Bladder microvascular endothelial cell (primary cell): ENCODE data around the gene RABL6. TPM values are rescaled to one million over a fixed set of nuclear protein-coding genes. Genes with fewer than 3 reads are reported as not detected.

ENCODE experiments used
- total RNA-seq: library from RNA; depleted of rRNA; stranded (reverse); fragments of >200 nt; gene quantifications from 2 replicates; pipeline ENCODE4 v1.2.3, GENCODE V29; 2014

RABL6 gene
- 66.5 and 73.3 TPM in 2 replicates for total RNA-seq

GRCh38 chr9:136807281-136808074, at the start of gene RABL6:
TSS of gene RABL6 (plus strand) at chr9:136807948. CDS start at chr9:136808197, 249 bp downstream.

GRCh38 chr9:136764301-136764891, 43.4 kb upstream of the RABL6 start, which contains the start of gene LCN15:
TSS of gene LCN15 (minus strand) at chr9:136764518. CDS start at chr9:136764488, 30 bp downstream.

GRCh38 chr9:136790640-136791515, 16.9 kb upstream of the RABL6 start, which contains the start of gene TMEM141:
TSS of gene TMEM141 (plus strand) at chr9:136791344. CDS start at chr9:136791371, 27 bp downstream.

GRCh38 chr9:136796238-136796774, 11.4 kb upstream of the RABL6 start, which contains the start of gene CCDC183:
TSS of gene CCDC183 (plus strand) at chr9:136796338. CDS start at chr9:136796398, 60 bp downstream.

GRCh38 chr9:136842380-136842948, 34.7 kb downstream of the RABL6 start, which contains the start of gene AJM1:
TSS of gene AJM1 (plus strand) at chr9:136842478. CDS start at chr9:136844415, 1,937 bp downstream.

GRCh38 chr9:136849038-136849959, 41.6 kb downstream of the RABL6 start, which contains the start of gene PHPT1:
TSS of gene PHPT1 (plus strand) at chr9:136849409. CDS start at chr9:136849431, 22 bp downstream.

GRCh38 chr9:136851941-136852663, 44.4 kb downstream of the RABL6 start, which contains the start of gene MAMDC4:
TSS of gene MAMDC4 (plus strand) at chr9:136852346. CDS start at chr9:136852417, 71 bp downstream.

GRCh38 chr9:136885950-136886578, 78.3 kb downstream of the RABL6 start, which contains the start of gene TRAF2:
TSS of gene TRAF2 (plus strand) at chr9:136886516. CDS start at chr9:136898741, 12,225 bp downstream.

Other genes starting within 250 kb of the RABL6 start
- gene EGFL7, start 145.0 kb upstream of the RABL6 start, total RNA-seq: 374 and 420 TPM in 2 replicates
- 33.7 and 40.7 TPM in 2 replicates for gene AGPAT2, start 120.5 kb upstream of the RABL6 start, total RNA-seq
- 109 and 161 TPM in 2 replicates for gene DIPK1B, start 95.4 kb upstream of the RABL6 start, total RNA-seq
- gene LCN10, start 65.0 kb upstream of the RABL6 start, total RNA-seq: 0.13 TPM in 1 of 2 replicates, not detected in the other
- gene LCN6, start 59.4 kb upstream of the RABL6 start, total RNA-seq: not detected in 2 replicates
- gene LCN8, start 49.7 kb upstream of the RABL6 start, total RNA-seq: not detected in 2 replicates
- gene LCN15, start 43.4 kb upstream of the RABL6 start, total RNA-seq: not detected in 2 replicates
- 50.7 and 53.7 TPM in 2 replicates for gene TMEM141, start 16.6 kb upstream of the RABL6 start, total RNA-seq
- 0.81 and 1.1 TPM in 2 replicates for gene CCDC183, start 11.6 kb upstream of the RABL6 start, total RNA-seq
- gene AJM1, start 34.5 kb downstream of the RABL6 start, total RNA-seq: 0.65 and 1.4 TPM in 2 replicates
- 211 and 268 TPM in 2 replicates for gene PHPT1, start 41.5 kb downstream of the RABL6 start, total RNA-seq
- gene MAMDC4, start 44.4 kb downstream of the RABL6 start, total RNA-seq: 0.97 and 6.2 TPM in 2 replicates
- 350 and 489 TPM in 2 replicates for gene EDF1, start 58.4 kb downstream of the RABL6 start, total RNA-seq
- gene TRAF2, start 78.6 kb downstream of the RABL6 start, total RNA-seq: 20.9 and 35.2 TPM in 2 replicates
- 151 and 202 TPM in 2 replicates for gene FBXW5, start 136.8 kb downstream of the RABL6 start, total RNA-seq
- 1.2 TPM in 1 of 2 replicates, not detected in the other for gene C8G, start 137.3 kb downstream of the RABL6 start, total RNA-seq
- 0.19 TPM in 1 of 2 replicates, not detected in the other for gene LCN12, start 144.3 kb downstream of the RABL6 start, total RNA-seq
- 0.38 TPM in 1 of 2 replicates, not detected in the other for gene PTGDS, start 169.6 kb downstream of the RABL6 start, total RNA-seq
- gene LCNL1, start 175.0 kb downstream of the RABL6 start, total RNA-seq: 0.06 TPM in 1 of 2 replicates, not detected in the other
- 7.7 and 10.7 TPM in 2 replicates for gene PAXX, start 184.5 kb downstream of the RABL6 start, total RNA-seq
- gene CLIC3, start 188.6 kb downstream of the RABL6 start, total RNA-seq: not detected in 2 replicates
- gene ABCA2, start 220.3 kb downstream of the RABL6 start, total RNA-seq: 5.0 and 29.3 TPM in 2 replicates
- gene FUT7, start 224.1 kb downstream of the RABL6 start, total RNA-seq: not detected in 2 replicates
- 29.6 and 30.9 TPM in 2 replicates for gene NPDC1, start 238.2 kb downstream of the RABL6 start, total RNA-seq
- under 0.01 TPM in 1 of 2 replicates, not detected in the other for gene ENTPD2, start 246.1 kb downstream of the RABL6 start, total RNA-seq